GM12873 (cell line): ENCODE results near the gene AP3D1.

Experiments used
- CTCF ChIP-seq: IDR thresholded peaks from 2 replicates; pipeline ENCODE4 v1.5.1; 2012; ENCODE audit warnings: low read depth, mild to moderate bottlenecking, moderate library complexity, low read length, control low read depth; ENCODE audit not compliant: insufficient read depth; ENCODE audit errors: missing control alignments

The AP3D1 gene

GRCh38 chr19:2077398-2077797 is 74.0 kb downstream of the AP3D1 start:
- no peak for TF ChIP-seq CTCF

GRCh38 chr19:2076526-2076944 is 74.8 kb downstream of the AP3D1 start:
- TF ChIP-seq CTCF: no peak

- no peak for TF ChIP-seq CTCF
Measured at GRCh38 chr19:2072757-2073551, 78.4 kb downstream of the AP3D1 start.

GRCh38 chr19:2070986-2071673 is 80.2 kb downstream of the AP3D1 start:
- TF ChIP-seq CTCF: no peak

- TF ChIP-seq CTCF: no peak
Measured at GRCh38 chr19:2070436-2070827, 80.9 kb downstream of the AP3D1 start.

GRCh38 chr19:2064788-2065524 is 86.4 kb downstream of the AP3D1 start:
- no peak for TF ChIP-seq CTCF

- TF ChIP-seq CTCF: no peak
Measured at GRCh38 chr19:2064395-2064787, 87.0 kb downstream of the AP3D1 start.
